Fibroblast of mammary gland (primary cell): Measurements from ENCODE around the gene KCNK18.
A peak's percentile ranks its signal among the peaks of the same experiment; 100 is the strongest.

Experiments used
- DNase-seq: peaks from one replicate; pipeline ENCODE4 v3.0.0-alpha.2; 2010; ENCODE audit warnings: low read depth
- H3K4me3 ChIP-seq: 2 replicates; pipeline ENCODE4 v1.5.1; 2011; ENCODE audit warnings: low read depth, mild to moderate bottlenecking, low read length, moderate library complexity; ENCODE audit not compliant: control insufficient read depth
- TF ChIP-seq, protein P1 (sequence below): conservative IDR thresholded peaks from 2 replicates; pipeline ENCODE4 v1.5.1; 2011; ENCODE audit warnings: low read depth, low read length, inconsistent platforms; ENCODE audit not compliant: control insufficient read depth, insufficient read depth

The KCNK18 gene

DNA sequence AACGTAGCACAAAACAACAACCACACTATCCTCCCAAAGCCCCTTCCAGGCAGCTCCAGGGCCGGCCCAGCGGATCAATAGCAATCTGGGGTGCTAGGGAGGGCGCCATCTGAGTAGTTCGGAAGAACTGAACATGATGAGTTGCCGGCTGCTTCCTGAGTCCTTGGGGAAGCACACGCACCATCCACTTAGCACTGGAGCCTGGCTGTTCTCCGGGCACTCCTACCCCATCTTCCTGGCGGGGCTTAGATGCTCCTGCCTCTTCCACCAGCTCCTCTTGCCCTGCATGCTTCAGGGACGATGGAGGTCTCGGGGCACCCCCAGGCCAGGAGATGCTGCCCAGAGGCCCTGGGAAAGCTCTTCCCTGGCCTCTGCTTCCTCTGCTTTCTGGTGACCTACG, at the start of gene KCNK18:
KCNK18 (plus strand) TSS at position 301 of the 400 bp plus-strand sequence; CDS start at position 301, 0 bp downstream.
- TF ChIP-seq, protein P1, sequence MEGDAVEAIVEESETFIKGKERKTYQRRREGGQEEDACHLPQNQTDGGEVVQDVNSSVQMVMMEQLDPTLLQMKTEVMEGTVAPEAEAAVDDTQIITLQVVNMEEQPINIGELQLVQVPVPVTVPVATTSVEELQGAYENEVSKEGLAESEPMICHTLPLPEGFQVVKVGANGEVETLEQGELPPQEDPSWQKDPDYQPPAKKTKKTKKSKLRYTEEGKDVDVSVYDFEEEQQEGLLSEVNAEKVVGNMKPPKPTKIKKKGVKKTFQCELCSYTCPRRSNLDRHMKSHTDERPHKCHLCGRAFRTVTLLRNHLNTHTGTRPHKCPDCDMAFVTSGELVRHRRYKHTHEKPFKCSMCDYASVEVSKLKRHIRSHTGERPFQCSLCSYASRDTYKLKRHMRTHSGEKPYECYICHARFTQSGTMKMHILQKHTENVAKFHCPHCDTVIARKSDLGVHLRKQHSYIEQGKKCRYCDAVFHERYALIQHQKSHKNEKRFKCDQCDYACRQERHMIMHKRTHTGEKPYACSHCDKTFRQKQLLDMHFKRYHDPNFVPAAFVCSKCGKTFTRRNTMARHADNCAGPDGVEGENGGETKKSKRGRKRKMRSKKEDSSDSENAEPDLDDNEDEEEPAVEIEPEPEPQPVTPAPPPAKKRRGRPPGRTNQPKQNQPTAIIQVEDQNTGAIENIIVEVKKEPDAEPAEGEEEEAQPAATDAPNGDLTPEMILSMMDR, result no peak
- no peak within 1 kb of the TSS for H3K4me3 ChIP-seq
- DNase-seq, result no peak

DNA sequence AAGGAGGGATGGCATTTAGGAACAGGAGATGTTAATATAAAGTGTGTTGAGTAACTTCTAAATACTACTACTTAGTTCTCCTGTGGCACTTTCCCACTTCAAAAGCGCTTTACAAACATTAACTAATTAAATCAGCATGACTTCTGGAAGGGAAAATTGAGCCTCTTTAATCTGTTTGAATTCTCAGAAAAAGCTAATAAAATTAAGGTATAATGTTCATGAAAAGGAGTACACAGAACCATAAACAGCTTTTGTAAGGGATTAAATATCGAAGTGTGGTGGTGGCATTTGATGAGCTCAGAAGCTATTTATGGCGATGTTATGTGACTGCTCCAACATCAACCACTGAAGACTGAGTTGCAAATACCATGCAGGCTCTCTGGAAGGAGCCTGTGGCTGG, 49.0 kb upstream of the KCNK18 start:
- no peak overlapping the region for H3K4me3 ChIP-seq
- no peak for DNase-seq
- TF ChIP-seq, protein P1, result no peak

DNA sequence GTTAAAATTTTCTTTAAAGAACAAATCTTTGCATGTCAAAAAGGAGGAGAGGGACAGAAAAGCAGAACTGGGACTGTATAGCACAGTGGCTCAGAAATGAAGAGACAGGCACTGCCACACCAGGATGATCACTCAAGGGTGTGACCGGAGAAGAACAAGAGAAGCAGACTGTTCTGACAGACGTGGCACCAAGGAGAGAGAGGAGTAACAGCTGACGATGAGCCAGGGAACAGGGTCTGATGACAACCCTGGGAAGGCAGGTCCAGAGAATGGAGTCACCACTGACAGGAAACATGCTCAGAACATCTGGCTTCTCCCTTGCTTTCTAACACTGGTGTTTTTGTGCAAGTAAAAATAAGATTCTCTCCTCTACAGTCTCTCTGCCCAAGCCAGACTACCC, 44.6 kb upstream of the KCNK18 start:
- peak; percentile 10 for DNase-seq

DNA sequence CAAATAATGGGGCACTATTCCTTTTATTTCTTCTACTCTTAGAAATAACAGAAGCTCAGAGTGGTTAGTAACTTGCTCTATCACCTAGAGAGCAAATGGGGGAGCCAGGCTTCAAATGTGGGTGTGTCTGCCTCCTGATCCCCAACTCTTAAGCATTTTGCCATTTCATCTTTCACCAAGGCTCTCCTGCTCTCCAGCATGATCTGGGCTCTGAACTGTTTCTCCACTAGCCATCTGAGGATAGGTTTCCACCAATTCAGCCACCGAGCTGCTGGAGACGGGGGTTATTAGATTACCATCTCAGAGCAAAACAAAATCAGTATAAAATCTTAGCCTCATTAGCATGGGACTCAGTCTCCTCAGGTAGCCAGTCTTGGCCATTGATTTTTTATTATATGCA, 39.0 kb upstream of the KCNK18 start:
- TF ChIP-seq, protein P1, result no peak
- H3K4me3 ChIP-seq, result no peak overlapping the region
- DNase-seq, result no peak

More for the DNA sequence above, 44.6 kb upstream of the KCNK18 start:
- H3K4me3 ChIP-seq, result no peak overlapping the region
- TF ChIP-seq, protein P1, result no peak

DNA sequence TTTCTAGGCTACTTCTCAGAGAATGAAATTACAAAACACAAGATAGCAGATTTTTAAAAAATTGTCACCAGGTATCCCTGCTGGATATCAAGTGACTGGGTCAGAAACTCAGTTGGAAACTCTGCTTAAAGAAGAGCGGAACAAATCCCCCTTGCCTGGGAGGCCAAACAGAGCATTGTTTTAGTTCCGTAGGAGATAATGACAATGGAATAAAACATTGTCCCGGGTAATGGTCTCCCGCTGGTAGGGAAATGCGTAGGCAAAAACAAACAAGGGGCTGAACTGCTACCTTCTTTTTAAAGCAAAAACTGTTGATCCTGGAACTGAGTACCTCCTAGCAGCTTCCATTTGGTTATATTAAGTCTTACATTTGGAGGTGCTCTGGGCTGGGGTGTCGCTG, 37.9 kb upstream of the KCNK18 start:
- TF ChIP-seq, protein P1, result no peak
- no peak overlapping the region for H3K4me3 ChIP-seq
- no peak for DNase-seq

DNA sequence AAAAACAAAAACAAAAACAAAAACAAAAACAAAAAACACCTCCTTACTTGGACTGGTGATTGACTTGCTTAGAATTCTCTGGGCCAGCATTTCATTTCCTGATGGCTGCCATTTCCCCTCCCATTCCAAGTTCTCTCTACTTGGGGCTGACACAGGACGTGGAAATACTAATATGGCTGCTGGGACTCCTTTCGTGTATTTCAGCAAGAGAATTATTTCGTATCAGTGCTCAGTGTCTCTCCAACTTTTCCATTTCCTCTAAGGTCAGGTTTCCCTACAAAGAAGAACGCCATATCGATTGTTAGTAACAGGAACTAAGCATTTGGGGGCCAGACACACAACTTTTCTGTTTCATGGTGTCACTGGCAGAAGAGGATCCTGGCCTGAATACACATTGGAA, 36.7 kb upstream of the KCNK18 start:
- no peak overlapping the region for H3K4me3 ChIP-seq
- no peak for DNase-seq
- TF ChIP-seq, protein P1, result no peak
